ENCODE measurements around the gene SEMA5A. TPM values are rescaled to one million over a fixed set of nuclear protein-coding genes. Genes with fewer than 3 reads are reported as not detected.

Gene SEMA5A
- total RNA-seq, 1 experiment from 2014 or later, result 9.3 TPM

DNA sequence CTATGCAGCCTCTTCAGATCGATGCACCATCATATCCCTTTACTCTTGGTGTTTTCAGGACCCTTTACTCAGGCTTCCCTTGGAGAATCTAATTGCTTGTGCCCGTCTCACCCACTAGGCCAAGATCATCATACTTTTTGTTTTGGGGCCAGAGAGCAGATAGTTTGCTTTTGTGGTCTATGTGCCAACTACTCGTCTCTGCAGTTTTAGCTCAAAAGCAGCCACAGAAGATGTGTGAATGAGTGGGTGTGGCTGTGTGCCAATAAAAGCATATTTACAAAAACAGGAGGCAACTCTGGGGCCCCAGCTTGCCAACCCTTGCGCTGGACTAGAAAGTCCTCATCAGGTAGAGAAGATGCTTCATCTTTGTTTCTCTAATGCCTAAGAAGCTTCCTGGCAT lies 216.8 kb downstream of the SEMA5A start (continued):
- TF ChIP-seq, protein P1, sequence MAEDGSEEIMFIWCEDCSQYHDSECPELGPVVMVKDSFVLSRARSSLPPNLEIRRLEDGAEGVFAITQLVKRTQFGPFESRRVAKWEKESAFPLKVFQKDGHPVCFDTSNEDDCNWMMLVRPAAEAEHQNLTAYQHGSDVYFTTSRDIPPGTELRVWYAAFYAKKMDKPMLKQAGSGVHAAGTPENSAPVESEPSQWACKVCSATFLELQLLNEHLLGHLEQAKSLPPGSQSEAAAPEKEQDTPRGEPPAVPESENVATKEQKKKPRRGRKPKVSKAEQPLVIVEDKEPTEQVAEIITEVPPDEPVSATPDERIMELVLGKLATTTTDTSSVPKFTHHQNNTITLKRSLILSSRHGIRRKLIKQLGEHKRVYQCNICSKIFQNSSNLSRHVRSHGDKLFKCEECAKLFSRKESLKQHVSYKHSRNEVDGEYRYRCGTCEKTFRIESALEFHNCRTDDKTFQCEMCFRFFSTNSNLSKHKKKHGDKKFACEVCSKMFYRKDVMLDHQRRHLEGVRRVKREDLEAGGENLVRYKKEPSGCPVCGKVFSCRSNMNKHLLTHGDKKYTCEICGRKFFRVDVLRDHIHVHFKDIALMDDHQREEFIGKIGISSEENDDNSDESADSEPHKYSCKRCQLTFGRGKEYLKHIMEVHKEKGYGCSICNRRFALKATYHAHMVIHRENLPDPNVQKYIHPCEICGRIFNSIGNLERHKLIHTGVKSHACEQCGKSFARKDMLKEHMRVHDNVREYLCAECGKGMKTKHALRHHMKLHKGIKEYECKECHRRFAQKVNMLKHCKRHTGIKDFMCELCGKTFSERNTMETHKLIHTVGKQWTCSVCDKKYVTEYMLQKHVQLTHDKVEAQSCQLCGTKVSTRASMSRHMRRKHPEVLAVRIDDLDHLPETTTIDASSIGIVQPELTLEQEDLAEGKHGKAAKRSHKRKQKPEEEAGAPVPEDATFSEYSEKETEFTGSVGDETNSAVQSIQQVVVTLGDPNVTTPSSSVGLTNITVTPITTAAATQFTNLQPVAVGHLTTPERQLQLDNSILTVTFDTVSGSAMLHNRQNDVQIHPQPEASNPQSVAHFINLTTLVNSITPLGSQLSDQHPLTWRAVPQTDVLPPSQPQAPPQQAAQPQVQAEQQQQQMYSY (CRISPR knock-in tag; IDR thresholded peaks at IDR 0.05), result no peak
- TF ChIP-seq, protein P2, sequence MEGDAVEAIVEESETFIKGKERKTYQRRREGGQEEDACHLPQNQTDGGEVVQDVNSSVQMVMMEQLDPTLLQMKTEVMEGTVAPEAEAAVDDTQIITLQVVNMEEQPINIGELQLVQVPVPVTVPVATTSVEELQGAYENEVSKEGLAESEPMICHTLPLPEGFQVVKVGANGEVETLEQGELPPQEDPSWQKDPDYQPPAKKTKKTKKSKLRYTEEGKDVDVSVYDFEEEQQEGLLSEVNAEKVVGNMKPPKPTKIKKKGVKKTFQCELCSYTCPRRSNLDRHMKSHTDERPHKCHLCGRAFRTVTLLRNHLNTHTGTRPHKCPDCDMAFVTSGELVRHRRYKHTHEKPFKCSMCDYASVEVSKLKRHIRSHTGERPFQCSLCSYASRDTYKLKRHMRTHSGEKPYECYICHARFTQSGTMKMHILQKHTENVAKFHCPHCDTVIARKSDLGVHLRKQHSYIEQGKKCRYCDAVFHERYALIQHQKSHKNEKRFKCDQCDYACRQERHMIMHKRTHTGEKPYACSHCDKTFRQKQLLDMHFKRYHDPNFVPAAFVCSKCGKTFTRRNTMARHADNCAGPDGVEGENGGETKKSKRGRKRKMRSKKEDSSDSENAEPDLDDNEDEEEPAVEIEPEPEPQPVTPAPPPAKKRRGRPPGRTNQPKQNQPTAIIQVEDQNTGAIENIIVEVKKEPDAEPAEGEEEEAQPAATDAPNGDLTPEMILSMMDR (IDR thresholded peaks at IDR 0.05), result no peak

DNA sequence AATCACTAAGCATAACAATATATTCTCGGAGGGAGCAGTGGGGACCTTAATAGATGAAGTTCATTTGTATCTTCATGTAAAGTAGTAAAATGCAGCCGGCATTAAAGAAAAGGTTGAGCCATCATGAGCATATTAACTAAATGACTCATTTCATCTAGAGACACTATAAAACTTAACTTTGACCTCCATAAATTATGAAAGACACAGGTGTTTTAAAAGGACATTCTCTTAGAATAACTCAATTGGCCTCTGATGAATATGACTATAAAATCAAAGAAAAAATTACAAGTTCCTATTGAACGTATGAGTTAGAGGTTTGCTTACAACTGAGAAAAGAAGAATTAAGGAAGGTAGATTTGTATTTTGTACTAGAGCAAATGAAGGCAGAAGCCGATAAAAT lies 220.3 kb downstream of the SEMA5A start:
- no peaks in the 10 kb centered on the region for H3K27me3 Mint-ChIP-seq (ENCODE audit: low read depth)
- TF ChIP-seq ZNF396 (CRISPR knock-in tag; IDR thresholded peaks at IDR 0.05; ENCODE audit: borderline replicate concordance) (no peak), ZNF423 (CRISPR knock-in tag; IDR thresholded peaks at IDR 0.05) (no peak), FOXK1 (CRISPR knock-in tag; IDR thresholded peaks at IDR 0.05) (no peak), FOXP1 (CRISPR knock-in tag; IDR thresholded peaks at IDR 0.05; ENCODE audit: borderline replicate concordance) (no peak), ZNF219 (CRISPR knock-in tag; IDR thresholded peaks at IDR 0.05; ENCODE audit: borderline replicate concordance) (no peak)
- TF ChIP-seq, protein P3, sequence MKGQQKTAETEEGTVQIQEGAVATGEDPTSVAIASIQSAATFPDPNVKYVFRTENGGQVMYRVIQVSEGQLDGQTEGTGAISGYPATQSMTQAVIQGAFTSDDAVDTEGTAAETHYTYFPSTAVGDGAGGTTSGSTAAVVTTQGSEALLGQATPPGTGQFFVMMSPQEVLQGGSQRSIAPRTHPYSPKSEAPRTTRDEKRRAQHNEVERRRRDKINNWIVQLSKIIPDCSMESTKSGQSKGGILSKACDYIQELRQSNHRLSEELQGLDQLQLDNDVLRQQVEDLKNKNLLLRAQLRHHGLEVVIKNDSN (CRISPR knock-in tag; IDR thresholded peaks at IDR 0.05), result no peak
- TF ChIP-seq, protein P4, sequence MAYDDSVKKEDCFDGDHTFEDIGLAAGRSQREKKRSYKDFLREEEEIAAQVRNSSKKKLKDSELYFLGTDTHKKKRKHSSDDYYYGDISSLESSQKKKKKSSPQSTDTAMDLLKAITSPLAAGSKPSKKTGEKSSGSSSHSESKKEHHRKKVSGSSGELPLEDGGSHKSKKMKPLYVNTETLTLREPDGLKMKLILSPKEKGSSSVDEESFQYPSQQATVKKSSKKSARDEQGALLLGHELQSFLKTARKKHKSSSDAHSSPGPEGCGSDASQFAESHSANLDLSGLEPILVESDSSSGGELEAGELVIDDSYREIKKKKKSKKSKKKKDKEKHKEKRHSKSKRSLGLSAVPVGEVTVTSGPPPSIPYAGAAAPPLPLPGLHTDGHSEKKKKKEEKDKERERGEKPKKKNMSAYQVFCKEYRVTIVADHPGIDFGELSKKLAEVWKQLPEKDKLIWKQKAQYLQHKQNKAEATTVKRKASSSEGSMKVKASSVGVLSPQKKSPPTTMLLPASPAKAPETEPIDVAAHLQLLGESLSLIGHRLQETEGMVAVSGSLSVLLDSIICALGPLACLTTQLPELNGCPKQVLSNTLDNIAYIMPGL (CRISPR knock-in tag; IDR thresholded peaks at IDR 0.05), result no peak
- TF ChIP-seq, protein P5, sequence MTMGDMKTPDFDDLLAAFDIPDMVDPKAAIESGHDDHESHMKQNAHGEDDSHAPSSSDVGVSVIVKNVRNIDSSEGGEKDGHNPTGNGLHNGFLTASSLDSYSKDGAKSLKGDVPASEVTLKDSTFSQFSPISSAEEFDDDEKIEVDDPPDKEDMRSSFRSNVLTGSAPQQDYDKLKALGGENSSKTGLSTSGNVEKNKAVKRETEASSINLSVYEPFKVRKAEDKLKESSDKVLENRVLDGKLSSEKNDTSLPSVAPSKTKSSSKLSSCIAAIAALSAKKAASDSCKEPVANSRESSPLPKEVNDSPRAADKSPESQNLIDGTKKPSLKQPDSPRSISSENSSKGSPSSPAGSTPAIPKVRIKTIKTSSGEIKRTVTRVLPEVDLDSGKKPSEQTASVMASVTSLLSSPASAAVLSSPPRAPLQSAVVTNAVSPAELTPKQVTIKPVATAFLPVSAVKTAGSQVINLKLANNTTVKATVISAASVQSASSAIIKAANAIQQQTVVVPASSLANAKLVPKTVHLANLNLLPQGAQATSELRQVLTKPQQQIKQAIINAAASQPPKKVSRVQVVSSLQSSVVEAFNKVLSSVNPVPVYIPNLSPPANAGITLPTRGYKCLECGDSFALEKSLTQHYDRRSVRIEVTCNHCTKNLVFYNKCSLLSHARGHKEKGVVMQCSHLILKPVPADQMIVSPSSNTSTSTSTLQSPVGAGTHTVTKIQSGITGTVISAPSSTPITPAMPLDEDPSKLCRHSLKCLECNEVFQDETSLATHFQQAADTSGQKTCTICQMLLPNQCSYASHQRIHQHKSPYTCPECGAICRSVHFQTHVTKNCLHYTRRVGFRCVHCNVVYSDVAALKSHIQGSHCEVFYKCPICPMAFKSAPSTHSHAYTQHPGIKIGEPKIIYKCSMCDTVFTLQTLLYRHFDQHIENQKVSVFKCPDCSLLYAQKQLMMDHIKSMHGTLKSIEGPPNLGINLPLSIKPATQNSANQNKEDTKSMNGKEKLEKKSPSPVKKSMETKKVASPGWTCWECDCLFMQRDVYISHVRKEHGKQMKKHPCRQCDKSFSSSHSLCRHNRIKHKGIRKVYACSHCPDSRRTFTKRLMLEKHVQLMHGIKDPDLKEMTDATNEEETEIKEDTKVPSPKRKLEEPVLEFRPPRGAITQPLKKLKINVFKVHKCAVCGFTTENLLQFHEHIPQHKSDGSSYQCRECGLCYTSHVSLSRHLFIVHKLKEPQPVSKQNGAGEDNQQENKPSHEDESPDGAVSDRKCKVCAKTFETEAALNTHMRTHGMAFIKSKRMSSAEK (CRISPR knock-in tag; IDR thresholded peaks at IDR 0.05; ENCODE audit: borderline replicate concordance), result no peak
- TF ChIP-seq, protein P6, sequence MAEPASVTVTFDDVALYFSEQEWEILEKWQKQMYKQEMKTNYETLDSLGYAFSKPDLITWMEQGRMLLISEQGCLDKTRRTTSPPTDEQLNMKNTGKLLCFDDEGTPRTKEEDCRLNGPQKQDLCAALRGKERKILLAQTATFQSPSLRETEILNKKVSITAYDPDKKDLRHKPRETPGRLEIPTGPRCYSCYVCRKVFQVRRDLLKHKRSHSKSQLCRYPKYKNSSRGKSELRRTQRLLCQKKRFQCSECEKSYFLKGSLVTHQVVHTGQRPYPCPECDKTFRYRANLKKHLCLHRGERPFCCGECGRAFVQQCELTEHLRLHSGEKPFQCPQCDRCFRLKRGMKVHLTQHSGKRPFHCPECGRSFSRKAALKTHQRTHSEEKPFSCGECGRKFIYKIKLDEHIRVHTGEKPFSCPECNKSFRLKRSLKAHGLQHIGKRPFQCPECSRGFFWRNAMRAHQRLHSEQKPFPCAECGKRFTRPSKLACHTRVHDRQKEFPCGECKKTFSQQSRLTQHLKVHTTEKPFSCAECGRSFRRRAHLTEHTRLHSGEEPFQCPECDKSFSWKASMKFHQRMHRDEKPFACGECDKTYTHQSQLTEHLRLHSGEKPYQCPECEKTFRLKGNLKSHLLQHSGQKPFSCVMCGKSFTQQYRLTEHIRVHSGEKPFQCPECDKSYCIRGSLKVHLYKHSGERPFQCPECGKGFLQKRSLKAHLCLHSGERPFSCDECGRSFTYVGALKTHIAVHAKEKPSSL (CRISPR knock-in tag; conservative IDR thresholded peaks at IDR 0.05), result no peak
- no peak overlapping the region for H3K4me3 Mint-ChIP-seq
- H3K27ac Mint-ChIP-seq, result no peak overlapping the region
- POLR2A ChIA-PET, result no interaction called here
- no peak for DNase-seq (ENCODE audit: low spot score)
- H3K4me1 Mint-ChIP-seq, result peaks cover 13% of the 10 kb centered on the region; the same call in 1 of the 2 replicates
- CTCF ChIA-PET, result no interaction called here
- H3K9me3 Mint-ChIP-seq, result no peaks in the 10 kb centered on the region
- no peak for ATAC-seq
- no peaks in the 10 kb centered on the region for H3K36me3 Mint-ChIP-seq

Data from WTC11 (cell line).